ENCODE measurements around the gene DGKD.

DGKD gene

GRCh38 chr2:233360771-233361176, 6.5 kb downstream of the DGKD start:
- no peak for TF ChIP-seq CTCF (IDR thresholded peaks at IDR 0.05; ENCODE audit: extremely low read depth, missing control alignments)
- no peak for DNase-seq (ENCODE audit: low spot score)

- TF ChIP-seq CTCF (IDR thresholded peaks at IDR 0.05; ENCODE audit: extremely low read depth, missing control alignments), result no peak
- no peak for DNase-seq (ENCODE audit: low spot score)
These were observed 7.0 kb downstream of the DGKD start for GRCh38 chr2:233361297-233361696.

- DNase-seq (ENCODE audit: low spot score), result no peak
- TF ChIP-seq CTCF (IDR thresholded peaks at IDR 0.05; ENCODE audit: extremely low read depth, missing control alignments), result no peak
These were observed 8.4 kb downstream of the DGKD start for GRCh38 chr2:233362742-233363141.

- TF ChIP-seq CTCF (IDR thresholded peaks at IDR 0.05; ENCODE audit: extremely low read depth, missing control alignments), result no peak
- DNase-seq (ENCODE audit: low spot score), result no peak
These were observed 9.5 kb downstream of the DGKD start for GRCh38 chr2:233363744-233364235.

GRCh38 chr2:233365861-233366520, 11.7 kb downstream of the DGKD start:
- no peak for DNase-seq (ENCODE audit: low spot score)
- no peak for TF ChIP-seq CTCF (IDR thresholded peaks at IDR 0.05; ENCODE audit: extremely low read depth, missing control alignments)

- no peak for TF ChIP-seq CTCF (IDR thresholded peaks at IDR 0.05; ENCODE audit: extremely low read depth, missing control alignments)
These were observed 13.3 kb downstream of the DGKD start for GRCh38 chr2:233367586-233367985.

GRCh38 chr2:233368756-233369155, 14.5 kb downstream of the DGKD start:
- no peak for TF ChIP-seq CTCF (IDR thresholded peaks at IDR 0.05; ENCODE audit: extremely low read depth, missing control alignments)
- DNase-seq (ENCODE audit: low spot score), result no peak

More at GRCh38 chr2:233367586-233367985, 13.3 kb downstream of the DGKD start:
- no peak for DNase-seq (ENCODE audit: low spot score)

Measured in GM20000 (cell line).